Subcutaneous abdominal adipose tissue (tissue), 5 donors: Measurements from ENCODE around the gene ZCCHC14.

ENCODE experiments used
- H3K27ac ChIP-seq: one replicate; pipeline ENCODE4 v1.7.0; 2013; ENCODE audit warnings: low read depth, mild to moderate bottlenecking, inconsistent platforms, low read length, moderate library complexity
- H3K27me3 ChIP-seq, 5 donors: one replicate each; pipeline ENCODE4 v1.7.0; 2013; ENCODE audit warnings: low read length in 5 of 5, inconsistent platforms in 1 of 5; ENCODE audit not compliant: control insufficient read depth in 5 of 5, insufficient read depth in 4 of 5
- H3K36me3 ChIP-seq, 5 donors: one replicate each; pipeline ENCODE4 v1.7.0; 2013; ENCODE audit warnings: low read length in 5 of 5; ENCODE audit not compliant: control insufficient read depth in 5 of 5, insufficient read depth in 5 of 5
- H3K4me1 ChIP-seq, 5 donors: one replicate each; pipeline ENCODE4 v1.7.0; 2013; ENCODE audit warnings: low read length in 5 of 5, mild to moderate bottlenecking in 3 of 5, moderate library complexity in 1 of 5; ENCODE audit not compliant: control insufficient read depth in 5 of 5, insufficient read depth in 5 of 5
- H3K4me3 ChIP-seq, 5 donors: one replicate each; pipeline ENCODE4 v1.7.0; 2013; ENCODE audit warnings: low read length in 5 of 5, low read depth in 1 of 5
- H3K9ac ChIP-seq, 5 donors: one replicate each; pipeline ENCODE4 v1.7.0; 2013; ENCODE audit warnings: low read length in 5 of 5, mild to moderate bottlenecking in 4 of 5, moderate library complexity in 3 of 5
- H3K9me3 ChIP-seq, 5 donors: one replicate each; pipeline ENCODE4 v1.7.0; 2013; ENCODE audit warnings: low read length in 5 of 5; ENCODE audit not compliant: control insufficient read depth in 5 of 5
- donor health status: healthy.
- donor health status: healthy.
- donor health status: healthy.
- donor health status: healthy.
- donor health status: healthy.

Gene ZCCHC14

DNA sequence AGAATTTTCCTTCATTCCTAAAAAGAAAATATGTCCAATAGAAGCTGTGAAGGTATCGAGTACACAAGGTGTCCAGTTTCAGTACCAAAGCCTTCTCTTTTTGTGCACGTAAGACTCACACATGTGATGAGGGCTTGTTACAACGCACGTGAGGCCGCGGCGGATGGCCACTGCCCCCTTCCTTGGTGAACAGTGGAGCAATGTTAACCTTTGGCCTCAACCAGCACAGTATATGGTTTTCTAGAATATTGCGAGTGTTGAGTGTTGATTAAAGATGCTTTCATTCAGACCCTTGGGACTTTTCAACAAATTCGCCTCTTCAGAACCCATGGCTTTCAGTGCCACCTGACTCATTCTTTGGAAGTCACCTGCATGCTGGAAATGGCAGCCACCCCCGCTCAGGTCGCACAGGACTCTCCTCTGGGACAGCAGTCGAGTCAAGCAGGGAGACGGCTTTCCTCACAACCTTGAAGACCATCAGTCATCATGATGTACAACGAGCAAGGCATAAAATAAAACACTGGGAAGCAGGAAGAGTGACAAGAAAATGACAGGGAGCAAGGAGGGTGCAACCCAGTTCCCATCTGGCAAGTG lies 86.2 kb downstream of the ZCCHC14 start:
- Histone ChIP-seq H3K36me3 (peaks cover 21 to 76% (median 66%) of the 10 kb centered on the region in 5 donors), H3K9me3 (no peaks in the 10 kb centered on the region), H3K4me1 (no peaks in the 10 kb centered on the region), H3K4me3 (no peak overlapping the region), H3K9ac (no peak overlapping the region), H3K27ac (no peak overlapping the region), H3K27me3 (no peaks in the 10 kb centered on the region)

DNA sequence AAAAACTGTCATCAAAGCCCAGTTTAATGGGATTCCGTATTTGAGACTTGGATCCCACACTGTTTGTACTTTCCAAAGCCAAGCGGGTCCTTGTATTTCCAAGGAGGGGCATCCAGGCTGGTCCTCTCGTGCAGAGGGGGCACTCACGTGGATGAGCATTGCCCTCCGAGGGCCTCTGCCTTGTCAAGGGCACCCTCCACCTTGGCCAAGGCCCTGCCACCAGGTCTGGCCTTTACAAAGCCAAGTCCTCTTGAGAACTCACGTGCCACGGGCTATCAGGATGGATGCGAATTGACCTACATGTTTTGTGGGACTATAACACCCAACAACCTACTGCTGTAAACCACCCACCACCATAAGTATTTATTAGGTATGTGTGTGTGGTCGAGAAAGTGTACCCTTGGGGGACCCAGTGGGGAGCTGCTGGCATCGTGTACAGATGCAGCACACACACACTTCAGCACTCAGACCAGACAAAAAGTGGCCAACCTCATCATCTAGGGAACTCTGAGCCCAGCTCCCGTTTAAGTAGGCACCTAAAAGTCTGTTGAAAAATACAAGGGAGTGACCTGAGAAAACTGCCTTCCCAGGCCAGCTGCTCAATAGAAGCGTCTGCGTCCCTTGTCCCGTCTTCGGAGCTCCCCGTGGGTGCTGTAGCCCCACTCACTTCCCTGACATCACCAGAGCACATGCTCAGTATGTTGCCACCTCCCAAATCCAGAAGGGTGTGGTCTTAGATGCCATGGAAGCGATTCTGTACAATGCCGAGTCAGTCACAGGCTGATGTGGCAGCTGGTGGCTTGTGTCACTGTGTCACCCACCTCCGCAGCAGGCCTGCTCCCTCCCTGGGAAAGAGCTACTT lies 87.8 kb downstream of the ZCCHC14 start:
- no peak overlapping the region for H3K9ac ChIP-seq
- no peaks in the 10 kb centered on the region for H3K9me3 ChIP-seq
- no peak overlapping the region for H3K4me3 ChIP-seq
- H3K4me1 ChIP-seq: no peaks in the 10 kb centered on the region
- no peak overlapping the region for H3K27ac ChIP-seq
- H3K27me3 ChIP-seq: no peaks in the 10 kb centered on the region
- H3K36me3 ChIP-seq: peaks cover 24 to 72% (median 59%) of the 10 kb centered on the region in 5 donors

DNA sequence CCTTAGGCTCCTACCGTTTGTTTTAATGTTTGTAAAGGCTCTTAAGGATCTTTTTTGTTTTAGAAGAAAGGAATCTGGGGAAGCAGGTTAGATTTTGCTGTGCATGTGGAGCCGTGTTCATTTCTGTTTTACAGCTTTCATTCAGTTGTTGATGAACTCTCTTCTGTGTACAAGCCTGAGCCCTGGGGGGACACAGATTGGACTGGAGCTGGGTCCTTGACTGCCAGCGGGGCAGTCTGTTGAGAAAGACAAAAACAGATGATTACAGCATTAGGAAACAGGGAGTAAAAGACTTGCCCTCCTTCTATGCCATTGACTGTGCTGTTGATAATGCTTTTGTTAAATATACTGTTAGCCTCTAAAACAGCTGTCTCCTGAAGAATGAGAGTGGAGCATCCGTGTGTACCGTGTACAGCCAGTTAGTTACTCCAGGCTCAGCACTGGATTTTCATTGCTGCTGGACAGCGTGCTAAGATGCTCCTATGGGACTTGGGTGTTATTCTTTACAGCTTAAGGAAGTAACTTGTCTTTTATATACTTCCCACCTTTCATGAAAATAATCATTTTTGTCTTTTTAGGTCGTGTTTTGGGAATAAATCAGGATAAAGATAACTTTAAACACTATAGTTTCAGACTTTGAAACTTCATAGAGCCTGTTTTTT lies 97.5 kb downstream of the ZCCHC14 start:
- Histone ChIP-seq H3K9me3 (no peaks in the 10 kb centered on the region), H3K27ac (peak overlapping the region; percentile 43), H3K36me3 (peaks cover 4 to 14% (median 11%) of the 10 kb centered on the region in 5 donors), H3K4me3 (no peak overlapping the region), H3K9ac (peak overlapping the region in 2 of 5 donors; percentile 16 to 28), H3K27me3 (no peaks in the 10 kb centered on the region), H3K4me1 (peaks cover 6 to 39% (median 29%) of the 10 kb centered on the region in 5 donors)

DNA sequence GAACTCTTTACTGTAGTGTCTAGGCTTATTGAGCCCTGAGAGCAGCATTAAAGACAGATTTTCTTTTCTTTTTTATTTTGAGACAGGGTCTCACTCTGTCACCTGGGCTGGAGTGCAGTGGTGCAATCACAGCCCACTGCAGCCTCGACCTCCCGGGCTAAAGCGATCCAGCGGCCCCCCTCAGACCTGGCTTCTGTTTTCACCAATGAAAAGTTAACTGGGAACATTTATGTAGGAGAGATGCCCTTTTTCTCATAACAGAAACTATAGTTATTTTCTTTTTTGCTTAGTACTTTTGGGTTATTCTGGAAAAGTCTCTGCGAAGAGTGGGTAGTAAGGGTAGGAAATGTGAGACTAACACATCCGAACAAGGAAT lies 99.2 kb downstream of the ZCCHC14 start:
- Histone ChIP-seq H3K27ac (peak overlapping the region; percentile 43), H3K36me3 (peaks cover 0 to 3% (median 2%) of the 10 kb centered on the region in 5 donors), H3K9ac (peak overlapping the region in 4 of 5 donors; percentile 87 to 96 (median 89)), H3K9me3 (no peaks in the 10 kb centered on the region), H3K4me1 (peaks cover 6 to 40% (median 32%) of the 10 kb centered on the region in 5 donors), H3K27me3 (no peaks in the 10 kb centered on the region), H3K4me3 (peak overlapping the region; percentile 80 to 99 (median 90))

DNA sequence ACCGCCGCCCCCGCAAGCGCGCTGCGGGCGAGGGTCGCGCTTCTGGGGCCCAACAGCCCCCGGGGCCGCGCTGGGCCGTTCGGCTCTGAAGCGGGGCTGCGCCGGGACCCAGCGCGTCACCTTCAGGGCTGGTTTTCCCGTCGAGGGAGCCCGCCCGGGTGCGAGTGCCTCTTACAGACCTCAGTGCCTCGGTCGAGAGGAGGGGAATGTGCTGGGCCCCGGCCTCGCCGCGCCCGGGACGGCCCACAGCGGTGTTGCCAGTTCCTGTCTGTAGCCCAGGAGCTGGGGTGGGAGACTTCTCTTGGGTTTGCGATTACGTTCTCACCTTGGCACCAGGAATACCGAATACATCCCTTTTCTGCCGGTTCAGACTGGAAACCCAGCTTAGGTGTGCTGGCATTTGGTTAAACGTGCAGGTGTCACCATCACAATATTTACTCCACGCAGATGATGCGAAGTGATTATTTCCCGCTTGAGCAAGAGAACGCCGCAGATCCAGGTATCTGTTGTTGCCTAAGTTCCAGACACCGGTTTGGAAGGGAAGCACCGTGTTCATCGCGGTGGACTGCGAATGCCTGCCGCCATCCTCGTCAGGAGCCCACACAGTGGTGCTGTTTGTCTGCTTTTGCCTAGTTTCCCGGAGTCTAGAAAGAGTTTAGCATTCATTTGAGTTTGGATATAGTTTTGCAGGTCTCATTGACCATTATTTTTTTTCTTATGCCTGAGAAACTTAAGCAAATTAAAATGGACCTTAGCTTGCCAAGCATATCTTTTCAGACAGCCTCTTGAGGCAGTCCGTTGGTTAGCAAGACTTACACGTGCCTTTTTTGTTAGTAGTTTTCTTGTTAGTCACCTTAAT lies 99.8 kb downstream of the ZCCHC14 start:
- peak overlapping the region; percentile 69 to 96 (median 88) for H3K9ac ChIP-seq
- H3K36me3 ChIP-seq: no peaks in the 10 kb centered on the region
- peak overlapping the region; percentile 80 to 99 (median 90) for H3K4me3 ChIP-seq
- no peaks in the 10 kb centered on the region for H3K9me3 ChIP-seq
- H3K27ac ChIP-seq: peak overlapping the region; percentile 43
- H3K4me1 ChIP-seq: peaks cover 10 to 46% (median 35%) of the 10 kb centered on the region in 5 donors
- H3K27me3 ChIP-seq: no peaks in the 10 kb centered on the region

DNA sequence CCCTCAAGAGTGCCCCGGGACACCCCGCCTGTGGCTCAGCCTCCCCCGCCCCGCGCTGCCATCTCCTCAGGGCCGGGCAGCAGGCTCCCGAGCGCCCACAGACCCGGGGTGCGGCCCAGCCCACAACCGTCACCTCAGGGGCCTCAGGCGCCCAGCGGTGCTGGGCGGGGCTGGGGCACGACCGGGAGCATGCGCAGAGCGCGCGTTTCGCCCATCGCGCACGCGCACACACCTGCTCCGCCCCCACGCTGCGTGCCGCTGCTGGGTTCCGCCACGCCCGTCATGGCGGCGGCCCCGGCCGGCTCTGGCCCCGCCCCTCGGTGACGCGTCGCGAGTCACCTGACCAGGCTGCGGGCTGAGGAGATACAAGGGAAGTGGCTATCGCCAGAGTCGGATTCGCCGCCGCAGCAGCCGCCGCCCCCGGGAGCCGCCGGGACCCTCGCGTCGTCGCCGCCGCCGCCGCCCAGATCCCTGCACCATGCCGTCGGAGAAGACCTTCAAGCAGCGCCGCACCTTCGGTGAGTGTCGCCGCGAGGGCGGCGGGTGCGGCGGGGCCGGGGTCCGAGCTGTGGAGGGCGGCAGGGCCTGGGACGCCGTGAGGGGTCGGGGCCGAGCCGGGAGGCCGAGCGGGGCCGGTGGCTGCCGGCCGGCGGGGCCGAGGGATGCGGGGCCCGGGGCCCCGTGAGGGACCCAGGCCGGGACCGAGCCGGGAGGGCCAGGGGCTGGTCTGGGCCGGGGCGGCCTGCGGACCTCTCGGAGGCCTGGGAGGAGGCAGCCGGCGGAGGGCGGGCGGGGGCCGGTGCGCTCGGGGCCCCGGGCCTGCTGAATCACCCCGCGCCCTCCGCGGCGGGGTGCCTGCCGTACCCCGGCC lies 100.6 kb downstream of the ZCCHC14 start, which contains the start of gene MAP1LC3B:
MAP1LC3B (plus strand) TSS at position 387 of the 871 bp plus-strand sequence; CDS start at position 479, 92 bp downstream.
- Histone ChIP-seq H3K9me3 (no peaks in the 10 kb centered on the region), H3K36me3 (no peaks in the 10 kb centered on the region), H3K27me3 (no peaks in the 10 kb centered on the region), H3K4me1 (peaks cover 14 to 53% (median 43%) of the 10 kb centered on the region in 5 donors), H3K4me3 (peak within 1 kb of the TSS; percentile 80 to 99 (median 90)), H3K9ac (peak within 1 kb of the TSS; percentile 69 to 96 (median 88)), H3K27ac (peak within 1 kb of the TSS; percentile 98)

DNA sequence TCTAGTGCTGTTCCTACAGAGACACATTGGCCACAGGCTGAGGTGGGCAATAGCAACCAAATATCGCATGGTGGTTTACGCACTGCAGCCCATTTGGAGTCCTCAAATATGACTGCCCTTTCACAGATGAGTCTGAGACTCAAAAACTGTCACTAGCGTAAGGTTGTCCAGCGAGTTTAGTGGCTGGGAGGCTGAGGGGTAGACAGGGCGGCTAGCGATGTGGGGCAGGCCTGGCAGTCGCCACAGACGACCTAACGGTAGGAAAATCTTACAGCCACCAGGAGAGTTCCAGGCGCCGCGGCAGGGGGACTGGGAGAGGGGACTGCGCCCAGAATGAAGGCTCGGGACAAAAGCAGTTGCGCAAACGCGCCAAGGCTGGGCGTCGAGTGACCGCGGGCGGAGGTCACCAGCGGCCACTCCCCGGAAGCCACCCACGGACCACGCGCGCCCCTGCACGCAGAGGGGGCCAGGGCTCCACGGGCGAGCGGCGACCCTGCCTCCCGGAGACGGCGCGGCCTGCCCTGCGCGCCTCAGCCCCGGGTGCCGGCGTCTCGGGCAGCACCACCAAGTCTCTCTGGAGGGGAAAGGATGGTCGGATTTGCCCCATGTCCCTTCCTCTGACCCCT lies 101.4 kb downstream of the ZCCHC14 start:
- H3K27ac ChIP-seq: peak overlapping the region; percentile 98
- peak overlapping the region; percentile 17 to 95 (median 84) for H3K9ac ChIP-seq
- no peaks in the 10 kb centered on the region for H3K36me3 ChIP-seq
- H3K4me3 ChIP-seq: peak overlapping the region in 4 of 5 donors; percentile 69 to 90 (median 82)
- peaks cover 14 to 56% (median 46%) of the 10 kb centered on the region in 5 donors for H3K4me1 ChIP-seq
- no peaks in the 10 kb centered on the region for H3K27me3 ChIP-seq
- H3K9me3 ChIP-seq: no peaks in the 10 kb centered on the region

DNA sequence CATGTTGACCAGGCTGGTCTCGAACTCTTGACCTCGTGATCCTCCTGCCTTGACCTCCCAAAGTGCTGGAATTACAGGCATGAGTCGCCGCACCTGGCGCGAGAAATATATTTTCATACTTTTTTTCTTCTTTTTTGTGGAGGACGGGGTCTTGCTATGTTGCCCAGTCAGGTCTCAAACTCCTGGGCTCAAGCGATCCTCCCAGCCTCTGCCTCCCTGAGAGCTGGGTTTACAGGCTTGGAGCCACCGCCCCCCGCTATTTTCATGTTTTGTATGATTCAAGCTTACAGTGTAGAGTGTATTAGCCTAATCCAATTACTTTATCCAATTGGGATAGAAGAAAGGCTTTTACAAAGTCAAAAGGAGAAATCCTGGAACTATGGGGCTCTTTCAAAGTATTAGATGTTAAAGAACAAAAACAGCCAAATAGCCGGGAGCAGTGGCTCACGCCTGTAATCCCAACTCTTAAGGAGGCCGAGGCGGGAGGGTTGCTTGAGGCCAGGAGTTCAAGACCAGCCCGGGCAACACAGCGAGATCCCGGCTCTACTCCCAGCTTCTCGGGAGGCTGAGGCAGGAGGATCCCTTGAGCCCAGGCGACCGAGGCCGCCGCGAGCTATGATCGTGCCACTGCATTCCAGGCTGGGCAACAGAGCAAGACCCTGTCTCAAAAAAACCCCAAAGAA lies 102.0 kb downstream of the ZCCHC14 start:
- Histone ChIP-seq H3K27ac (peak overlapping the region; percentile 98), H3K4me1 (peaks cover 14 to 56% (median 46%) of the 10 kb centered on the region in 5 donors)

More for the DNA sequence above, 102.0 kb downstream of the ZCCHC14 start:
- Histone ChIP-seq H3K36me3 (no peaks in the 10 kb centered on the region), H3K9ac (peak overlapping the region; percentile 17 to 95 (median 84)), H3K4me3 (peak overlapping the region in 4 of 5 donors; percentile 69 to 90 (median 82)), H3K27me3 (no peaks in the 10 kb centered on the region), H3K9me3 (no peaks in the 10 kb centered on the region)
